WTC11 (cell line): Measurements from ENCODE around the gene ZNF85. TPM values are rescaled to one million over a fixed set of nuclear protein-coding genes. Genes with fewer than 3 reads are reported as not detected.

Source experiments
- ATAC-seq: fragments of 200-7000 bp; cut with Tn5 transposase; 2 replicates; pipeline ENCODE4 v1.10.0; 2021; ENCODE audit warnings: mild to moderate bottlenecking, moderate library complexity
- CTCF ChIA-PET: fragments of 300-600 bp; sonication (Branson Sonifier 250); formaldehyde crosslinking; loops from one replicate; lab custom pipeline; 2021; ENCODE audit warnings: antibody characterized with exemption; lab: Charles Lee
- POLR2A ChIA-PET: fragments of 350-600 bp; sonication (Branson Sonifier 250); formaldehyde crosslinking; loops from one replicate; lab custom pipeline; 2021; ENCODE audit warnings: antibody characterized with exemption; lab: Charles Lee
- DNase-seq: peaks from one replicate; pipeline ENCODE4 v3.0.0; 2021; ENCODE audit warnings: low spot score
- H3K27ac Mint-ChIP-seq: 2 replicates; pipeline ENCODE4 v1.8.0; 2021; ENCODE audit warnings: mixed read lengths
- H3K27me3 Mint-ChIP-seq: 2 replicates; pipeline ENCODE4 v1.8.0; 2021; ENCODE audit warnings: low read depth, mild to moderate bottlenecking, moderate library complexity, mixed read lengths
- H3K36me3 Mint-ChIP-seq: 2 replicates; pipeline ENCODE4 v1.8.0; 2021; ENCODE audit warnings: mixed read lengths
- H3K4me1 Mint-ChIP-seq: 2 replicates; pipeline ENCODE4 v1.8.0; 2022; ENCODE audit warnings: mixed read lengths
- H3K4me3 Mint-ChIP-seq: 2 replicates; pipeline ENCODE4 v1.8.0; 2021; ENCODE audit warnings: mild to moderate bottlenecking, moderate library complexity, mixed read lengths
- H3K9me3 Mint-ChIP-seq: 2 replicates; pipeline ENCODE4 v1.8.0; 2021; ENCODE audit warnings: mixed read lengths
- AFF4 ChIP-seq: sonication (generic); formaldehyde crosslinking; IDR thresholded peaks from 2 replicates; pipeline ENCODE4 v1.8.1; 2023; ENCODE audit warnings: mild to moderate bottlenecking, missing genetic modification reagents, borderline replicate concordance
- ARID4B ChIP-seq: sonication (generic); formaldehyde crosslinking; IDR thresholded peaks from 2 replicates; pipeline ENCODE4 v1.8.0; 2023; ENCODE audit warnings: missing genetic modification reagents, mild to moderate bottlenecking, borderline replicate concordance
- E2F5 ChIP-seq: sonication (generic); formaldehyde crosslinking; IDR thresholded peaks from 2 replicates; pipeline ENCODE4 v1.8.1; 2022; ENCODE audit warnings: mild to moderate bottlenecking, moderate library complexity, missing genetic modification reagents
- FOXJ3 ChIP-seq: sonication (generic); formaldehyde crosslinking; IDR thresholded peaks from 2 replicates; pipeline ENCODE4 v1.9.0; 2021; ENCODE audit warnings: missing genetic modification reagents, mild to moderate bottlenecking, borderline replicate concordance
- FOXK1 ChIP-seq: sonication (generic); formaldehyde crosslinking; IDR thresholded peaks from 2 replicates; pipeline ENCODE4 v1.8.0; 2022; ENCODE audit warnings: mild to moderate bottlenecking, moderate library complexity, missing genetic modification reagents
- KAT7 ChIP-seq: sonication (generic); formaldehyde crosslinking; IDR thresholded peaks from 2 replicates; pipeline ENCODE4 v1.8.1; 2023; ENCODE audit warnings: missing genetic modification reagents, mild to moderate bottlenecking, borderline replicate concordance
- NFE2L1 ChIP-seq: sonication (generic); formaldehyde crosslinking; IDR thresholded peaks from 2 replicates; pipeline ENCODE4 v1.8.1; 2023; ENCODE audit warnings: missing genetic modification reagents
- RELA ChIP-seq: sonication (generic); formaldehyde crosslinking; IDR thresholded peaks from 2 replicates; pipeline ENCODE4 v1.8.1; 2022; ENCODE audit warnings: missing genetic modification reagents, mild to moderate bottlenecking, borderline replicate concordance
- ZBTB21 ChIP-seq: sonication (generic); formaldehyde crosslinking; IDR thresholded peaks from 2 replicates; pipeline ENCODE4 v1.8.1; 2023; ENCODE audit warnings: mild to moderate bottlenecking, missing genetic modification reagents, borderline replicate concordance
- ZBTB43 ChIP-seq: sonication (generic); formaldehyde crosslinking; IDR thresholded peaks from 2 replicates; pipeline ENCODE4 v1.8.1; 2023; ENCODE audit warnings: mild to moderate bottlenecking, missing genetic modification reagents
- ZNF512 ChIP-seq: sonication (generic); formaldehyde crosslinking; IDR thresholded peaks from 2 replicates; pipeline ENCODE4 v1.8.1; 2022; ENCODE audit warnings: missing genetic modification reagents, borderline replicate concordance
- total RNA-seq: library from RNA; stranded (reverse); gene quantifications from 3 replicates; pipeline ENCODE4 v1.2.3, GENCODE V29; 2021

Gene ZNF85
- total RNA-seq, 1 experiment from 2014 or later = 22.8 TPM

GRCh38 chr19:20923077-20923871, at the start of gene ZNF85 (continued):
- TF ChIP-seq ARID4B (CRISPR knock-in tag) (peak; percentile 63; the same call in 1 of the 2 replicates), RELA (no peak), AFF4 (CRISPR knock-in tag) (no peak), ZNF512 (CRISPR knock-in tag) (no peak), FOXK1 (CRISPR knock-in tag) (peak; percentile 60; the same call in 1 of the 2 replicates), FOXJ3 (CRISPR knock-in tag) (no peak), KAT7 (no peak)

- TF ChIP-seq NFE2L1 (CRISPR knock-in tag) (no peak), ZBTB43 (no peak), E2F5 (no peak), ZBTB21 (CRISPR knock-in tag) (no peak)
- peaks cover 100% of the 10 kb centered on the region for H3K9me3 Mint-ChIP-seq
- no peak overlapping the region for H3K27ac Mint-ChIP-seq
- H3K27me3 Mint-ChIP-seq = peaks cover 58% of the 10 kb centered on the region
- no peak for ATAC-seq
- H3K4me1 Mint-ChIP-seq = no peaks in the 10 kb centered on the region
- no peak overlapping the region for H3K4me3 Mint-ChIP-seq
- CTCF ChIA-PET = no interaction called here
- peaks cover 100% of the 10 kb centered on the region for H3K36me3 Mint-ChIP-seq
- POLR2A ChIA-PET = no interaction called here
- DNase-seq = no peak
Measured at GRCh38 chr19:20879501-20879900, 43.5 kb upstream of the ZNF85 start.
